GM18870 (cell line): Measurements from ENCODE around the gene SLC2A10.

Source experiments
- ATAC-seq: cut with Tn5 transposase; IDR thresholded peaks from one replicate; pipeline ENCODE4 v1.9.1; 2021; ENCODE audit warnings: moderate library complexity; ENCODE audit not compliant: unreplicated experiment

The SLC2A10 gene

DNA sequence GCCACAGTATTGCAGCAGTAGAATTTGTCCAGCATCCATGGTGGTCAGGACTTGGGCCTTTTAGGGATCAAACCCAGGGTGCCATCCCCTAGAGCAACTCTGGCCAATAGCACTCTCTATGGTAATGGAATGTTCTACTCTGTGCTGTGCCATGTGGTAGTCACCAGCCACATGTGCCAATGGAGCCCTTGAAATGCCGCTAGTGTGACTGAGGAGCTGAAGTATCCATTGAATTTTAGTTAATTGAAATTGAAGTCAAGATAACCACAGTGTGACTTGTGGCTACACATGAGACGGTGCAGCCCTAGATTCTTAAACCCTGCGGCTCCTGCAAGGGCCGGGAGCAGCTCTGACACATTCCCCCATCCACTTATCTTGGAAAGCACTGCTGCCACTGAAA is 54.6 kb downstream of the SLC2A10 start:
- ATAC-seq, result no peak

DNA sequence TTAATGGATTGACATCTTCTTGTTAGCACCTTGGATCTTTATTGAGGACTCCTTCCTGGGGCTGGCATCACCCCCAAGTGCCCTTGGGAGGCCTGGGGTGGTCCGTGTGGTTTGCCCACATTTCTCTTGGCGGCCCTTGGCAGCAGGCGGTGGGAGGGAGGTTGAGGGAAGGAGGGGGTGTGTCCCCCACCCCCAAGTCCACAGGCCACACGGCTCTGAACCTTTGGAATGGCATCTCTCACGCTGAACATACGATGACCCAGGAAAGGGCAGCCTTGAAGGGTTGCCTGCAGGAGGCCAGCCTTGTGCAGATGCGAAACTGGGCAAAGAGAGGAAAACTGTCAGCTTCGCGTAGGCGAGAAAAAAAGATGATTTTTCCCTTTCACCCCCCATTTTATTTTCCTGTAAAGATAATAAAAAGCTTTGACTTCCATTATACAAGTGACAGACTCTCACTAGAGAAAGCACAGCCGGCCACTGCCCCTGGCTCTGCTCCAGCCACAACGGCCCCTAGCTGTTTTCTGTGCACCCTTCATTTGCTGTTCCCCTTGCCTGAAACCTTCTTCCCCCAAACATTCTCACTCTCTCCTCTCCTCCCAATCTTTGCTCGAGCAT is 56.2 kb downstream of the SLC2A10 start:
- ATAC-seq, result no peak

DNA sequence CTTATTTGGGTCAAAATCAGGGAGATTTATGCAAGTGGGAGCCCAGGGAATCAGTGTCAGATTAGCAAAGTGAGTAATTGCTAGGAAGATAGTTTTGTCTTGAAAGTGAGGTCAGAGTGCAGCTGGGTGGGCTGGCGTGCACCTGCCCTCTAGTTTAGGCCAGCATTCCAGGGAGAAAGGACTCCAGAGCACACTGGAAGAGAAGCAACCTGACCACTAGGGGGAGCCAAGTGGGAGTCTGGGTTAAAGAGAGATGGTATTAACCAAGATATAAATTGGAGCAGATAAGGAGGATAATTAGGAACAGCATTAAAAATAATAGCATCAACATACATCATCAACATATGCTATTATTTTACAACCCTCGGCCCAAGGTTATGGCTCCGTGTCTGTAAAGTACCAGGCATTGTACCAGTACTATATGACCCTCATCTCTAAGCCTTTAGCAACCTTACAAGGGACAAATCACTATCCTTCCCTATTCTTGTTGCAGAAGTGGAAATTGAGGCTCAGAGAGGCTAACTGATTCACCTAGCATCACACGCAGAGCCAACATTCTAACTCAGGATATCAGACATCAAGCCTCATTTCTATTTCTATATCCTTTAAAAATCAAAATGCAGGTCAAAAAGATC is 57.8 kb downstream of the SLC2A10 start:
- no peak for ATAC-seq

DNA sequence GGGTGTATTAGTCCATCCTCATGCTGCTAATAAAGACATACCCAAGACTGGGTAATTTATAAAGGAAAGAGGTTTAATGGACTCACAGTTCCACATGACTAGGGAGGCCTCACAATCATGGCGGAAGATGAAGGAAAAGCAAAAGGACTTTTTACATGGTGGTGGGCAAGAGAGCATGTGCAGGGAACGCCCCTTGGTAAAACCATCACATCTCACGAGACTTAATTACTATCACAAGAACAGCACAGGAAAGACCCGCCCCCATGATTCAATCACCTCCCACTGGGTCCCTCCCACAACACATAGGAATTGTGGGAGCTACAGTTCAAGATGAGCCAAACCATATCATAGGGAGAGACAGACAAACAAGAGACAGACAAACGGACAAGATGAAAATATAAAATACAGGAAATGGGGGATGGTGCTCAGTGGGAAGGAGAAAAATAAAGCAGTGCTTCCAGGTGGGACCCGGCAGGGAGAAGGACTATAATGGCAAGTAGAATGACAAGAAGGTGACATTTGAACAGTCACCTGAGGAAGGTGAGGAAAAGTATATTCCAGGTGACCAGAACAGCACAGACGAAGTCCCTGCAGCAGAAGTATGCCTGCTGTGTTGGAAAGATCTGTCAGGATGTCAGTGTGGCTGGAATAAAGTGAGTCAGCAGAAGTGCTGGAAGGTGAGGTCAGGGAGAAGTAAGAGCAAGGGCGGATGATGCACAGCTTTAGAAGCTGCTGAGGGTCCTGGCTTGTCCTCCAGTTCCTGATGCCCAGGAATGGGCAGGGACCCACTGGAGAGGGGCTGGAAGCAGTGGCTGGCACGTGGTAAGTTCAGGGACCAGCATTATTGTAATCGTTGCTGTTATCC is 61.1 kb downstream of the SLC2A10 start:
- no peak for ATAC-seq

DNA sequence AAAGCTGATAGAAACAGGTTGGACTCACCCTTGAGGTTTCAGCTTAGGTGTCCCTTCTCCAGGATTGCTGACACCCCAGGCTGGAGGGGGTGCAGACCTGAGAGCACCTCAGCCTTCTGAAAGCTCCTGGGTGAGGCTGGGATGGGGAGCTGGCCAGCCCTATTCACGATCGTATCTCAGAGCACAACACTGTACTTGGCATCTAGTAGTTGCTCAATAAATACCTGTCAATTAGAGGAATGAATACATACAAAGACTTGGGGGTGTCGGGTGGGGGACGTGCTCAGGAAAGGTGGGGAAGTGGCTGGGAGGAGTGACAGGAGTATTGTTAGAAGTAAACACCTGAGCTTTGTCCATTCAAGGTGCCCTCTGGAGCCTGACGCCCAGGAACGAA is 61.7 kb downstream of the SLC2A10 start:
- no peak for ATAC-seq

DNA sequence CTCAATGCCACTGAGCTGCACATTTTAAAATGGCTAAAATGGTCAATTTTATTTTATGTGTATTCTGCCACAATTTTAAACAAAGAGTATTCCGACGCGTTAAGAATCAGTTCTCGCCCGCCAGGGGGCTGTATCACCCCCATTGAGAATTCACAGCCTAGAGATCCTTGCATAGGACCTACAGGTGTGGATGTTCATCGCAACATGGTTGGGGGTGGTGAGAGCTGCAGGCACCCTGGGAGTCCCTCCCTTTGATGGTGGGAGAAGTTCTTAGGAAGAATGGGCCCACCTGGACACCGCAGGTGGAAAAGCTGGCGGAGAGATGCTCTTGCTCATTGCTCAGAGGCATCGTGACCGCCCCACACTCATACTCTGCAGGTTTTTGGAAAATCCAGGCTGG is 63.5 kb downstream of the SLC2A10 start:
- no peak for ATAC-seq

DNA sequence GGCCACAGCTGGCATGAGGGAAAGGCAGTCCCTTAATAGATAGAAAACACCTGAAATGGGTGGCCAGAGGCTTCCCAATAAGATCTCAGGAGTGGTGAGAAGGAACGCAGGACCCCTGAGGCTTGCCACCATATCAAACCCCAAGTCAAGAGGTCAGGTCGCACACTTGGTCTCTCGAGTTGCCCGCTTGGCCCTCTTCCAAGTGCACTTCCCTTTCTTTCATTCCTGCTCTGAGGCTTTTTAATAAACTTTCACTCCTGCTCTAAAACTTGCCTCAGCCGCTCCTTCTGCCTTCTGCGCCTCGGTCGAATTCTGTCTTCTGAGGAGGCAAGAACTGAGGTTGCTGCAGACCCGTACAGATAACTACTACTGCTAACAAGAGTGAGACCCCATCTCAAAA is 64.2 kb downstream of the SLC2A10 start:
- no peak for ATAC-seq

DNA sequence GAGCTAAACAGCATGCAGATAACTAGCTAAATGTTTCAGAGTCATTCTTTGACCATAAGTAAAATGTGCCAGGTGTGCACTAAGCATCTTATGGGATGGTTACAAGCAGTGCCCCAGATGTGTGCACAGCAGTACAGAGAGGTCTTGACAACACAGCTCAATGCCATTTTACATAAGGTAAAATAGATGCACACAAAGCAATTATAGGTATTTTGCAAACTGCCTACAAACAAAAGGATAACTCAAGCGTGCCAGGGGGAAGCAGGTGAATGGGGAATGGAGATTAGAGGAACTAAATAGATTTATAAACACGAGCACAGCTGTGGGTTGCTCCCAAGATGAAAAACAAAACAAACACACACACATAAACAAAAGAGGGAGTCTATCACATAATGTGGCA is 64.8 kb downstream of the SLC2A10 start:
- ATAC-seq, result no peak

DNA sequence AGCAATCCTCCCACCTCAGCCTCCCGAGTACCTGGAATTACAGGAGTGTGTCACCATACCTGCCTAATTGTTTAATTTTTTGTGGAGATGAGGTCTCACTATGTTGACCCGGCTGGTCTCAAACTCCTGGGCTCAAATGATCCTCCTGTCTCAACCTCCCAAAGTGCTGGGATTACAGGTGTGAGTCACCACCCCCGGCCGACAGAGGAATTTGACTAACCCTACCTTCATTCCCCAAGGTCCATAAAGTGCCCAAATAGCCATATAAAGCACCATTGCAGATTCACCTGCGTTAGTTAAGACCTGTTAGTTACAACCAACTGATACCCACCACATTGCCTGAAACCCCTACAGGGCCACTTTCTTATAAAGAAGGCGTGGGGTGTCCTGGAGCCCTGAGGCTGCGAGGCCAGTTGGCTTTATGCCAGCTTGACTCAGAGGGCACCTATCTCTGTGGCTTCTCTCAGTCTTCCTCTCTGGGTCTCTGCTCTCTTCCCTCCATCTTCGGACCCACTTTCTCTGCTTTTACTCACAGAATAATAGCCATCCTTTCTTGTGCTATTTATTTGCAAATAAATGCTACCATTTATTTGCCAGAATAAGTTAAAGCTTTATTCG is 65.6 kb downstream of the SLC2A10 start:
- ATAC-seq, result no peak

DNA sequence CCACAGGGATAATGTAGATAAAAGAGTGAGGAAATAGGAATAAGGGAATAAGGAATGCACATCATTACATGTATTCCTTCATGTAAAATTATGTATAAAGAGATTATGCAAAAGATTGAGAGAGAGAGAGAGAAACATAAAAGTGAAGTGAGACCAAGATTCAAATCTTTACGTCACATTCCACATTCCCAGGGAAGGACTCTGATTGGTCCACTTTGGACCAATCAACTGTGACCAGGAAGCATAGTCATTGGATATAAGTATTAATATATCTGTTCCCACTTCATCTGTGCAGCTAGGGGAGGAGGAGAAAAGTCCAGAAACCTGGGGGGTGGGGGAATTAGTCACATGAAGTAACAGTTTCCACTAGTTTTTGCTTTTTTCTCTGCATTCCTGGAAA is 66.4 kb downstream of the SLC2A10 start:
- no peak for ATAC-seq

DNA sequence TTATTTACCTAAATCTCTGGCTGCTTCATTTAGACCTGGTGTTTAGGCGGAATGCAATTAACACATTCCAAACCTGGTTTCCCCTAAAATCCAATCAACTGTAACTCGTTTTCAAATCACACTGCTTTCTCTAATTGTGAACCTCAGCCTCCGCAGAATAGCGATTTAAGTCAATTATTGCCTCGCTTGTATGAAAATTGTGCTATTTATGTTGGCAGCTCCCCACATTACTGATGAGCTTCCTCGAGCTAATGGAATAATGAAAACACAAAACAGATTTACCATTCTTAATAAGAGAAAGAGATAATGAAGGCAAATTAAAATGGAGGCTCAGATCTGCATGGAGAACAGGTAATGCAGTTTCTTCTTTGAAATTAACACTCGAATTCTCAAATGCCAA is 67.9 kb downstream of the SLC2A10 start:
- no peak for ATAC-seq

DNA sequence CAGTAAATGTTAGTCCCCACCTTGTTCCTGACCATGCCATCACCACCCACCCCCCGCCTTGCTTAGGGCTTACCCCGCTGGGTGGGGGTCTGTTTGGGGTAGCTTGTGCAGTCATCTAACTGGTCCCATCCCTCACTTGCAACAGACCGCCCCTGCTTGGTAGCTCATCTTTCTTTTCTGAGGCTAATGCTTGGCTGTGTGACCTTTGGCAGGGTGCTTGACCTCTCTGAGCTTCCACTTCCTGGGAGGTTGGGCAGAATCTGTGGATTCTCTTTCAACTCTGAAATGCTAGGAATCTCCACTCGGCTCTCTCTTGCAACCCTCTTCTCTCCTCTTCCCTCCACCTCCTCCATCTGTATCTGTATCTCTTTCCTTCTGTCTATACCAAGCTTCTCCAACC is 70.4 kb downstream of the SLC2A10 start:
- no peak for ATAC-seq

DNA sequence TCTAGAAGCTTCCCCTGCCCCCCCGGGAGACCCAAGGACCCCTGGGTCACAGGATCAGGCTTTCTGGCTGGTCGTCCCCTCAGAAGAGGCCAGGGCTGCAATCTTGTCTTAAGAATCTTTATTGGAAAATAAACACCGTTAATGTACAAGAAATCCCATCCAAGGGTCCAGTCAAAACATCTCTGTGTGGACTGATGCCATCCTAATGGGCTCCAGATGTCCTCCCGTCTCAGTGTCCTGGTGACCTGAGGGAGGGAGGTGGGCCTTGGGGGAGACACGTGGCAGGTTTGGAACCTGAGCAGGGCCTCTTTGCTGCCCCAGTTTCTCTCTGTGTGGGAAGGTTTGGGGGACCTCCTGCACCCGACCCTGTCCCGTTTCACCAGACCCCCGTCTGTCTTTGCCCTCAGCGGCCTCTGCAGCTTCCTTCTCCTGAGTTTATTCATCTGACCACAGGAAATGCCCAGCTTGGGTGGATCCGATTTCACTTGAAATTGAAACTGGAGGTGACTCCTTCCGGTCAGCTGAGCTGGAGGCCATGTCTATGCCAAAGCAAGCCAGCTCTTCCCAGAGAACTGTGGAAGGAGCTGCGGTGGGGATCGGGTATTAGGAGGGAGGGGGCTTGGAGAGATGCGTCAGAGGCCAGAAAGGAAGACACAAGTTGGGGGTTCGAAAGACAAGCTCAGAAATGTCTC is 75.1 kb downstream of the SLC2A10 start:
- ATAC-seq, result no peak
